Right atrium auricular region (tissue), 2 donors: ENCODE measurements around the gene PPP2R5B. TPM values are rescaled to one million over a fixed set of nuclear protein-coding genes. Genes with fewer than 3 reads are reported as not detected.

Source experiments
- DNase-seq: peaks from one replicate; pipeline ENCODE4 v3.0.0-alpha.2; 2019; ENCODE audit warnings: low spot score
- H3K27ac ChIP-seq, 2 donors: fragments of 200-600 bp; sonication (generic); 1 replicate in 1 of 2; 2 replicates in 1 of 2; pipeline ENCODE4 v1.5.1; 2016 to 2019
- H3K27me3 ChIP-seq, 2 donors: fragments of 200-600 bp; sonication (generic); one replicate each; pipeline versions ENCODE4 v1.5.1 to v1.6.0; 2017 to 2019
- H3K36me3 ChIP-seq: fragments of 200-600 bp; sonication (generic); one replicate; pipeline ENCODE4 v1.5.1; 2016
- H3K4me1 ChIP-seq, 2 donors: fragments of 200-600 bp; sonication (generic); one replicate each; pipeline versions ENCODE4 v1.5.1 to v1.6.0; 2017 to 2019
- H3K4me3 ChIP-seq, 2 donors: fragments of 200-600 bp; sonication (generic); 1 replicate in 1 of 2; 2 replicates in 1 of 2; pipeline ENCODE4 v1.5.1; 2017 to 2019; ENCODE audit warnings: mild to moderate bottlenecking in 1 of 2, moderate library complexity in 1 of 2
- H3K9me3 ChIP-seq, 2 donors: fragments of 200-600 bp; sonication (generic); one replicate each; pipeline ENCODE4 v1.5.1; 2019
- CTCF ChIP-seq, 2 donors: fragments of 200-600 bp; sonication (generic); IDR thresholded peaks; one replicate each; pipeline ENCODE4 v1.5.1; 2019; ENCODE audit warnings: antibody characterized with exemption in 2 of 2
- total RNA-seq, 2 donors: library from RNA; depleted of rRNA; stranded (reverse); fragments of >200 nt; gene quantifications; one replicate each; pipeline ENCODE4 v1.1.0, GENCODE V29; 2016

PPP2R5B gene
- total RNA-seq, 2 donors from 2014 or later: 21.5 to 23.0 TPM

DNA sequence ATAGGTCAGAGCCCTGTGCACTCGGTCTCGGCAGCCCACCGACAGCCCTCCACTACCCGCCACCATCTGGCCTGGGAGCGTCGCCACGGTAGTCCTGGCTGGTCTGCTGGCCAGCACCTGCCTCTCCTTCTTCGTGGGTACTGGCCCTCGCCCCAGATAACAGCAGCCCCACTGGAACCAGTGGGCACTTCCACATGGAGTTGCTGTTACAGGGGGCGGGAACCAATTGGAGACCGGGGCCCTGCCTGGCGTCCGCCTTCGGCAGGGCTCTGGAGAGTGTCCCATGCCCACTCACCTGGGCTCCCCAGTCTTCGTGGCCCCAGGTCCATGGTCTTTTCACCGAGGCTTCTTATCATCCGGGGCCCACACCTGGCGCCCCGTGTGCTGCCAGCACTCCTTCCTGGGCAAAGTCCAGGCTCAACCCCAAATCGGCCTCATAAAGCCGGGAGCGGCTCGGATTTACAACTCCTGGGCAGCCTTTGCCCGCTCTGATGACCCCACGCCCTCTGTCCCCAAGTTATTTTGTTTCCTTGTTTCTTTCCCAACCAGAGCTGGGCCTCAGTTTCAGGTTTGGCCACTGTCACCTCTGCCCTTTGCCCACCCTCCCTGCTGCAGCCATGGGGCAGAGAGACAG, 33.2 kb upstream of the PPP2R5B start:
- no peak for TF ChIP-seq CTCF (IDR thresholded peaks at IDR 0.05)
- Histone ChIP-seq H3K36me3 (peaks cover 5% of the 10 kb centered on the region), H3K9me3 (no peaks in the 10 kb centered on the region), H3K4me1 (peaks cover 0 to 45% of the 10 kb centered on the region in 2 donors), H3K4me3 (no peak overlapping the region), H3K27me3 (no peaks in the 10 kb centered on the region), H3K27ac (no peak overlapping the region)
- no peak for DNase-seq

GRCh38 chr11:64891880-64892279, 32.6 kb upstream of the PPP2R5B start:
- Histone ChIP-seq H3K9me3 (no peaks in the 10 kb centered on the region), H3K36me3 (peaks cover 5% of the 10 kb centered on the region), H3K4me1 (peaks cover 0 to 45% of the 10 kb centered on the region in 2 donors), H3K27me3 (no peaks in the 10 kb centered on the region), H3K27ac (no peak overlapping the region), H3K4me3 (no peak overlapping the region)
- no peak for DNase-seq
- TF ChIP-seq CTCF (IDR thresholded peaks at IDR 0.05): no peak

DNA sequence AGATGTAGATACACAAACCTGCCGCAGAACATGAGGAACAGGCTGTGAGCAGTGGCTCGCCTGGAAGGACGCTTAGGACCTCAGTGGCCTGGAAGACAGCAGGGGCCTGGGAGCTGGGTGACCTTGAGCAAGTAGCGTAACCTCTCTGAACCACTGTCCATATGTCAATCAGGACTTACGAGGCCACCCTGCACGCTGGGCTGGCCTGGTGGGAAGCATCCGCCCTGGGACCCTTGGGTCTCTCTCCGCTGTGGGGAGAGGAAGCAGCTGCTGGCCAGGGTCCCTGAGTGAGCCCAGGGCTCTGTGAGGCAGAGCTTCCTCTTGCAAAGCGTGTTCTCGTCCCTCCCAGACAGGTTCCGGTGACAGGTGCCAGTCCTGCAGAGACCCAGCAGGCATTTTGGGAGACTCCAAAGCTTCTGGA, 32.1 kb upstream of the PPP2R5B start:
- no peak for DNase-seq
- Histone ChIP-seq H3K27me3 (no peaks in the 10 kb centered on the region), H3K4me1 (peaks cover 0 to 43% of the 10 kb centered on the region in 2 donors), H3K4me3 (no peak overlapping the region), H3K27ac (peak overlapping the region in 1 of 2 donors; percentile 27), H3K36me3 (peaks cover 9% of the 10 kb centered on the region), H3K9me3 (no peaks in the 10 kb centered on the region)
- TF ChIP-seq CTCF (IDR thresholded peaks at IDR 0.05): no peak

DNA sequence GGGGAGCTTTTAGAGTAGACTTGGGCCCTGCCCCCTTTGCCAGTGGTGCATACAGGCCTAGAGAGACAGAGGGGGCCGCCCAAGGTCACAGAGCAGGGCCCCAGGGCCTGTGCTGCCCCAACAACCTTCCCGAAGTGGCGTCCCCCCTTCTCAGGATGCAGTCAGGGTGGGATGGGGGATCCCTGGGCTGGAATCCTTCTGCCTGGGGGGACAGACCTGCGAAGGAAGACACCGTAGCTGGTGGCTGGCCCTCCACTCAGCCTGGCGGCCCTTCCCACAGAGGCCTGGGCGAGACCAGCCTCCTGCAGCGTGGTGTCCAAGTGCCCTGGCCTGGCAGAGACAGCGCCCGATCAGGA, 31.7 kb upstream of the PPP2R5B start:
- peaks cover 13% of the 10 kb centered on the region for H3K36me3 ChIP-seq
- peaks cover 0 to 39% of the 10 kb centered on the region in 2 donors for H3K4me1 ChIP-seq
- H3K27me3 ChIP-seq: no peaks in the 10 kb centered on the region
- peak overlapping the region in 1 of 2 donors; percentile 27 for H3K27ac ChIP-seq
- TF ChIP-seq CTCF (IDR thresholded peaks at IDR 0.05): no peak
- no peak overlapping the region for H3K4me3 ChIP-seq
- no peaks in the 10 kb centered on the region for H3K9me3 ChIP-seq
- DNase-seq: no peak

DNA sequence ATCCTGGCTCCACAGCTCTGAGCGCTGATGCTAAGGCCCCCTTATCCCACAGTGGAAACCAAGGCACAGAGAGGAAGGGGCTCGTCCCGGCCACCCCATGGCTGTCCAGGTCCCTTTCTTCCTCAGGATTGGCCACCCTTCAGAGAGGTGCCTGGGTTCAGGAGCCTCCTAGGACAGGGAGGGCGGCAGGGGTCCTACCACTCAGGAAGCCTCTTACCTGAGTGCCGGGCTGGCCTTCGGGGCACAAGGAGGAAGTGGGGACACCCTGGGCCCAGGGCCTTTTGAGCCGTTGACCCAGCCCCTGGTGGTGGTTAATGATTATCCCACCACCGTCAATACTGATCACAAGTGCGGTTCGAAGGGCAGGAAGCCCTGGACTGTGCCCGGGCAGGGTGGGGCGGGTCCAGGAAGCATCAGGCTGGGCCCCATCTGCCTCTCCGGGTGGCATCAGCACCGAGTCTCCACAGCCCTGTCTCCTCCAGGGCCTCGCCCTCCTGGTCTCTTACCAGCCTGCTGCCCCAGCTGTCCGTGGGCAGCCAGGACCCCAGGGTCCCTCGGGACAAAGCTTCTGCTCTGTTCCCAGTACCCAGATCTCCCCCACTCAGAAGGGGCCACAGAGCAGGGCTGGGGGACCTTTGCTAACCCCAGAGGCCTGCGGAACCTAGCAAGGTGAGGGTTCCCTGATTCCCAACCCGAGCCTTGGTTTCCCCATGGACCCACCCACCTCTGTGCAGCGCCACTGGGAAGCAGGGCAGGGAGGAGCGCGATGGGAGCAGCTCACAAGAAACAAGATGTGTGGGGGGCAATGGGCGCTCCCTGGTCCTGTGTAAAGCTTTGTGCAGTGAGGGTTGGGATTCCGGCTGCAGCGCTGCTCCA, 31.1 kb upstream of the PPP2R5B start:
- no peak for TF ChIP-seq CTCF (IDR thresholded peaks at IDR 0.05)
- H3K27ac ChIP-seq: peak overlapping the region in 1 of 2 donors; percentile 32
- DNase-seq: no peak

More for the DNA sequence above, 31.1 kb upstream of the PPP2R5B start:
- Histone ChIP-seq H3K4me3 (no peak overlapping the region), H3K27me3 (no peaks in the 10 kb centered on the region), H3K9me3 (no peaks in the 10 kb centered on the region), H3K4me1 (peaks cover 0 to 33% of the 10 kb centered on the region in 2 donors), H3K36me3 (peaks cover 19% of the 10 kb centered on the region)
